HepG2 (cell line): ENCODE results near the gene PKD2L1. TPM values are rescaled to one million over a fixed set of nuclear protein-coding genes. Genes with fewer than 3 reads are reported as not detected.

Source experiments
- HBP1 ChIP-seq: IDR thresholded peaks from 2 replicates; pipeline ENCODE4 v1.6.1; 2016; ENCODE audit warnings: low read depth, control low read depth
- HMG20B ChIP-seq: conservative IDR thresholded peaks from 2 replicates; pipeline ENCODE4 v1.6.1; 2016; ENCODE audit warnings: missing genetic modification reagents, missing compliant biosample characterization
- HOMEZ ChIP-seq: IDR thresholded peaks from 2 replicates; pipeline ENCODE4 v1.6.1; 2016; ENCODE audit warnings: low read depth
- JUN ChIP-seq: sonication (generic); formaldehyde crosslinking; IDR thresholded peaks from 2 replicates; pipeline ENCODE4 v1.4.0; 2020; ENCODE audit warnings: mild to moderate bottlenecking, missing genetic modification reagents
- KLF6 ChIP-seq: IDR thresholded peaks from 2 replicates; pipeline ENCODE4 v1.8.0; 2016; ENCODE audit warnings: missing biosample characterization, missing genetic modification reagents
- LCORL ChIP-seq, 2 experiments: fragments of 450-650 bp in 1 of 2; sonication (generic) in 1 of 2; formaldehyde crosslinking in 1 of 2; IDR thresholded peaks; 2 replicates each; pipeline versions ENCODE4 v1.5.0 to v1.6.1; 2017 to 2020; ENCODE audit warnings: antibody characterized with exemption in 1 of 2, missing genetic modification reagents in 1 of 2
- MIER3 ChIP-seq: IDR thresholded peaks from 2 replicates; pipeline ENCODE4 v1.6.1; 2016; ENCODE audit warnings: missing compliant biosample characterization, borderline replicate concordance
- NR1H2 ChIP-seq: sonication (generic); formaldehyde crosslinking; IDR thresholded peaks from 2 replicates; pipeline ENCODE4 v1.8.1; 2022; ENCODE audit warnings: low read depth, missing genetic modification reagents, borderline replicate concordance
- PHF8 ChIP-seq: sonication (generic); formaldehyde crosslinking; IDR thresholded peaks from 2 replicates; pipeline ENCODE4 v1.5.0; 2020; ENCODE audit warnings: missing genetic modification reagents
- RAD21 ChIP-seq: fragments of 450-650 bp; formaldehyde crosslinking; IDR thresholded peaks from 2 replicates; pipeline ENCODE4 v1.5.0; 2020; ENCODE audit warnings: mild to moderate bottlenecking
- RBAK ChIP-seq: sonication (generic); formaldehyde crosslinking; IDR thresholded peaks from 2 replicates; pipeline ENCODE4 v1.5.1; 2020; ENCODE audit warnings: mild to moderate bottlenecking, missing genetic modification reagents
- SKI ChIP-seq: fragments of 450-650 bp; IDR thresholded peaks from one replicate; pipeline ENCODE4 v1.6.1; 2018; ENCODE audit warnings: mild to moderate bottlenecking; ENCODE audit not compliant: partially characterized antibody
- SOX5 ChIP-seq: IDR thresholded peaks from 2 replicates; pipeline ENCODE4 v1.6.1; 2016; ENCODE audit warnings: borderline replicate concordance
- ZNF207 ChIP-seq: fragments of 450-650 bp; IDR thresholded peaks from 2 replicates; pipeline ENCODE4 v1.6.1; 2016; ENCODE audit warnings: antibody characterized with exemption, borderline replicate concordance
- ZNF251 ChIP-seq: sonication (generic); formaldehyde crosslinking; IDR thresholded peaks from 2 replicates; pipeline ENCODE4 v1.9.0; 2021; ENCODE audit warnings: mild to moderate bottlenecking, missing genetic modification reagents
- ZNF556 ChIP-seq: sonication (generic); formaldehyde crosslinking; IDR thresholded peaks from 2 replicates; pipeline ENCODE4 v1.4.0; 2020; ENCODE audit warnings: mild to moderate bottlenecking, missing genetic modification reagents, borderline replicate concordance
- ZNF605 ChIP-seq: sonication (generic); formaldehyde crosslinking; IDR thresholded peaks from 2 replicates; pipeline ENCODE4 v1.8.0; 2022; ENCODE audit warnings: mild to moderate bottlenecking, missing genetic modification reagents
- ZNF607 ChIP-seq: sonication (generic); formaldehyde crosslinking; IDR thresholded peaks from 2 replicates; pipeline ENCODE4 v1.5.1; 2020; ENCODE audit warnings: missing genetic modification reagents, mild to moderate bottlenecking, borderline replicate concordance
- ZNF687 ChIP-seq: sonication (generic); formaldehyde crosslinking; IDR thresholded peaks from 2 replicates; pipeline ENCODE4 v1.5.1; 2020; ENCODE audit warnings: mild to moderate bottlenecking, missing genetic modification reagents, moderate library complexity
- polyA plus RNA-seq, 8 experiments: library from polyadenylated mRNA; depleted of rRNA in 3 of 8; stranded (reverse) in 7 of 8; unstranded in 1 of 8; fragments of >200 nt; fragmentation: Illumina TruSeq in 4 of 8; extraction: Trizol in 4 of 8; gene quantifications; 2 replicates each; pipeline versions ENCODE4 v1.2.1 to v1.2.3, GENCODE V29; 2011 to 2016; ENCODE audit warnings: low read depth in 4 of 8, missing spikeins in 1 of 8, mixed read lengths in 1 of 8; ENCODE audit not compliant: insufficient read depth in 1 of 8
- total RNA-seq, 5 experiments: library from RNA; depleted of rRNA; stranded (reverse); fragments of >200 nt; fragmentation: Illumina TruSeq; extraction: Trizol; gene quantifications; 2 replicates each; pipeline ENCODE4 v1.2.3, GENCODE V29; 2016; ENCODE audit warnings: low read depth in 1 of 5

PKD2L1 gene
- total and polyA plus RNA-seq, 2 of the 13 experiments (the other 11 are each of a cell fraction or from before 2014, with no cell fraction given): 0.07 to 0.15 TPM

- TF ChIP-seq LCORL (IDR thresholded peaks at IDR 0.05) (no peak), LCORL (CRISPR knock-in tag; IDR thresholded peaks at IDR 0.05) (peak; percentile 84; the same call in 1 of the 2 replicates), HMG20B (CRISPR knock-in tag) (no peak), JUN (CRISPR knock-in tag) (no peak), ZNF556 (CRISPR knock-in tag) (peak; percentile 30; the same call in 1 of the 2 replicates), HOMEZ (CRISPR knock-in tag) (peak; percentile 9; the same call in 1 of the 2 replicates), RAD21 (CRISPR knock-in tag) (peak; percentile 58), ZNF687 (peak; percentile 98), PHF8 (CRISPR knock-in tag) (peak; percentile 48; the same call in 1 of the 2 replicates), HBP1 (CRISPR knock-in tag) (no peak), MIER3 (CRISPR knock-in tag) (peak; percentile 62; the same call in 1 of the 2 replicates), ZNF251 (CRISPR knock-in tag) (no peak), NR1H2 (CRISPR knock-in tag) (peak; percentile 83; the same call in 1 of the 2 replicates), ZNF607 (CRISPR knock-in tag) (no peak; the same call in 1 of the 2 replicates), RBAK (CRISPR knock-in tag) (no peak), SOX5 (CRISPR knock-in tag) (peak; percentile 76; the same call in 1 of the 2 replicates), KLF6 (no peak), ZNF207 (no peak), ZNF605 (peak; percentile 17; the same call in 1 of the 2 replicates), SKI (peak; percentile 44)
These were observed 40.9 kb upstream of the PKD2L1 start (continued) for GRCh38 chr10:100370714-100371481.
